Activated CD4-positive, alpha-beta memory T cell treated with anti-CD3 and anti-CD28 coated beads for 36 hours (primary cell): Measurements from ENCODE around the gene KAZN. TPM values are rescaled to one million over a fixed set of nuclear protein-coding genes. Genes with fewer than 3 reads are reported as not detected.
"Not testable (repeated sequence)": the region's sequence is repeated elsewhere in the genome, so short reads cannot be mapped to it uniquely, and the experiment has no call there.

Experiments
- CTCF ChIA-PET: fragments of 350-600 bp; sonication (Branson Sonifier 250); formaldehyde crosslinking; loops from one replicate; lab custom pipeline; 2021; ENCODE audit warnings: antibody characterized with exemption, inconsistent platforms; lab: Charles Lee
- POLR2A ChIA-PET: fragments of 350-600 bp; sonication (Branson Sonifier 250); formaldehyde crosslinking; loops from one replicate; lab custom pipeline; 2021; ENCODE audit warnings: antibody characterized with exemption; lab: Charles Lee
- DNase-seq: peaks from one replicate; pipeline ENCODE4 v3.0.0-alpha.2; 2020
- H3K27ac Mint-ChIP-seq: one replicate; pipeline ENCODE4 v1.8.0; 2021; ENCODE audit warnings: mixed read lengths
- H3K27me3 Mint-ChIP-seq: one replicate; pipeline ENCODE4 v1.8.0; 2021; ENCODE audit warnings: mixed read lengths
- H3K36me3 Mint-ChIP-seq: one replicate; pipeline ENCODE4 v1.8.0; 2021; ENCODE audit warnings: mixed read lengths
- H3K4me1 Mint-ChIP-seq: one replicate; pipeline ENCODE4 v1.8.0; 2021; ENCODE audit warnings: low read depth, mixed read lengths
- H3K4me3 Mint-ChIP-seq: one replicate; pipeline ENCODE4 v1.8.0; 2021; ENCODE audit warnings: mild to moderate bottlenecking, mixed read lengths
- H3K9me3 Mint-ChIP-seq: one replicate; pipeline ENCODE4 v1.8.0; 2021; ENCODE audit warnings: mixed read lengths
- intact Hi-C: fragments of 100-400 bp; cut with micrococcal nuclease; formaldehyde crosslinking; loops from one replicate; pipeline ENCODE4 v1.15.1; 2023
- total RNA-seq, 2 experiments: library from RNA; stranded (reverse); gene quantifications; one replicate each; pipeline ENCODE4 v1.2.3, GENCODE V29; 2021

KAZN gene
- total RNA-seq, 2 experiments from 2014 or later, result 0.31 to 0.33 TPM

- Mint-ChIP-seq H3K36me3 (no peaks in the 10 kb centered on the region), H3K4me1 (peaks cover 9% of the 10 kb centered on the region), H3K27me3 (peaks cover 5% of the 10 kb centered on the region), H3K9me3 (no peaks in the 10 kb centered on the region), H3K27ac (no peak overlapping the region), H3K4me3 (no peak overlapping the region)
- DNase-seq, result no peak
- ChIA-PET POLR2A (no interaction called here), CTCF (no interaction called here)
- intact Hi-C loops, result no loop called here
Measured at GRCh38 chr1:15029786-15030185, 431.3 kb downstream of the KAZN start.

GRCh38 chr1:15031251-15031933 lies 432.9 kb downstream of the KAZN start:
- ChIA-PET POLR2A (no interaction called here), CTCF (no interaction called here)
- Mint-ChIP-seq H3K27ac (no peak overlapping the region), H3K4me1 (peaks cover 9% of the 10 kb centered on the region), H3K27me3 (peaks cover 5% of the 10 kb centered on the region), H3K9me3 (no peaks in the 10 kb centered on the region), H3K36me3 (no peaks in the 10 kb centered on the region), H3K4me3 (no peak overlapping the region)
- intact Hi-C loops, result no loop called here
- DNase-seq, result no peak

GRCh38 chr1:15033264-15033663 lies 434.8 kb downstream of the KAZN start:
- no peak for DNase-seq
- Mint-ChIP-seq H3K9me3 (no peaks in the 10 kb centered on the region), H3K27me3 (peaks cover 5% of the 10 kb centered on the region), H3K27ac (no peak overlapping the region), H3K4me3 (no peak overlapping the region), H3K36me3 (no peaks in the 10 kb centered on the region), H3K4me1 (peaks cover 9% of the 10 kb centered on the region)
- POLR2A ChIA-PET, result no interaction called here
- intact Hi-C loops, result no loop called here
- CTCF ChIA-PET, result no interaction called here

GRCh38 chr1:15034656-15035055 lies 436.2 kb downstream of the KAZN start:
- intact Hi-C loops, result no loop called here
- POLR2A ChIA-PET, result no interaction called here

GRCh38 chr1:15035236-15035635 lies 436.8 kb downstream of the KAZN start:
- no peak for DNase-seq
- Mint-ChIP-seq H3K4me3 (no peak overlapping the region), H3K27me3 (peaks cover 2% of the 10 kb centered on the region), H3K9me3 (no peaks in the 10 kb centered on the region), H3K4me1 (peaks cover 9% of the 10 kb centered on the region), H3K36me3 (no peaks in the 10 kb centered on the region), H3K27ac (no peak overlapping the region)
- ChIA-PET CTCF (interaction anchor here (1.1 kb wide), 1 partner anchor 9 kb away, joined by 3 read pairs; no protein-coding TSS in a partner anchor), POLR2A (no interaction called here)
- intact Hi-C loops, result no loop called here

More at GRCh38 chr1:15034656-15035055, 436.2 kb downstream of the KAZN start:
- Mint-ChIP-seq H3K36me3 (no peaks in the 10 kb centered on the region), H3K9me3 (no peaks in the 10 kb centered on the region), H3K27ac (no peak overlapping the region), H3K27me3 (peaks cover 2% of the 10 kb centered on the region), H3K4me1 (peaks cover 9% of the 10 kb centered on the region), H3K4me3 (no peak overlapping the region)
- DNase-seq, result no peak
- CTCF ChIA-PET, result no interaction called here

GRCh38 chr1:15036101-15036500 lies 437.6 kb downstream of the KAZN start:
- Mint-ChIP-seq H3K36me3 (no peaks in the 10 kb centered on the region), H3K27ac (no peak overlapping the region), H3K4me3 (no peak overlapping the region), H3K4me1 (peaks cover 9% of the 10 kb centered on the region), H3K27me3 (peaks cover 2% of the 10 kb centered on the region), H3K9me3 (no peaks in the 10 kb centered on the region)
- intact Hi-C loops, result no loop called here
- ChIA-PET POLR2A (no interaction called here), CTCF (interaction anchor here (1.1 kb wide), 1 partner anchor 10 kb away, joined by 3 read pairs; no protein-coding TSS in a partner anchor)
- no peak for DNase-seq

- peak; percentile 31 for DNase-seq
Measured at GRCh38 chr1:15038232-15039016, 439.9 kb downstream of the KAZN start.

GRCh38 chr1:15039017-15039648 lies 440.6 kb downstream of the KAZN start:
- DNase-seq, result no peak
- Mint-ChIP-seq H3K27ac (no peak overlapping the region), H3K36me3 (no peaks in the 10 kb centered on the region), H3K27me3 (no peaks in the 10 kb centered on the region), H3K4me1 (peaks cover under 1% of the 10 kb centered on the region), H3K4me3 (no peak overlapping the region), H3K9me3 (no peaks in the 10 kb centered on the region)
- POLR2A ChIA-PET, result no interaction called here
- intact Hi-C loops, result no loop called here
- CTCF ChIA-PET, result no interaction called here

More at GRCh38 chr1:15038232-15039016, 439.9 kb downstream of the KAZN start:
- Mint-ChIP-seq H3K9me3 (no peaks in the 10 kb centered on the region), H3K27me3 (no peaks in the 10 kb centered on the region), H3K4me1 (peaks cover 7% of the 10 kb centered on the region), H3K27ac (no peak overlapping the region), H3K4me3 (no peak overlapping the region), H3K36me3 (no peaks in the 10 kb centered on the region)
- ChIA-PET CTCF (interaction anchor here (1.5 kb wide), 1 partner anchor 11 kb away, joined by 3 read pairs; no protein-coding TSS in a partner anchor), POLR2A (no interaction called here)
- intact Hi-C loops, result no loop called here

- H3K36me3 Mint-ChIP-seq, result no peaks in the 10 kb centered on the region
- intact Hi-C loops, result no loop called here
- CTCF ChIA-PET, result interaction anchor here (1.4 kb wide), 1 partner anchor 12 kb away, joined by 5 read pairs; no protein-coding TSS in a partner anchor
- H3K4me3 Mint-ChIP-seq, result no peak overlapping the region
- no peak for DNase-seq
- H3K9me3 Mint-ChIP-seq, result no peaks in the 10 kb centered on the region
- no peaks in the 10 kb centered on the region for H3K4me1 Mint-ChIP-seq
- POLR2A ChIA-PET, result no interaction called here
- no peak overlapping the region for H3K27ac Mint-ChIP-seq
- no peaks in the 10 kb centered on the region for H3K27me3 Mint-ChIP-seq
Measured at GRCh38 chr1:15039901-15040300, 441.4 kb downstream of the KAZN start.

- POLR2A ChIA-PET, H3K27me3 Mint-ChIP-seq, H3K4me3 Mint-ChIP-seq, H3K4me1 Mint-ChIP-seq, intact Hi-C loops, H3K9me3 Mint-ChIP-seq, DNase-seq, H3K27ac Mint-ChIP-seq, H3K36me3 Mint-ChIP-seq: not testable (repeated sequence)
- CTCF ChIA-PET, result interaction anchor here (1.4 kb wide), 1 partner anchor 13 kb away, joined by 5 read pairs; no protein-coding TSS in a partner anchor
Measured at GRCh38 chr1:15040685-15041084, 442.2 kb downstream of the KAZN start.

GRCh38 chr1:15042866-15043265 lies 444.4 kb downstream of the KAZN start:
- Mint-ChIP-seq H3K9me3 (no peaks in the 10 kb centered on the region), H3K4me3 (no peak overlapping the region), H3K4me1 (no peaks in the 10 kb centered on the region), H3K36me3 (no peaks in the 10 kb centered on the region), H3K27me3 (no peaks in the 10 kb centered on the region), H3K27ac (no peak overlapping the region)
- ChIA-PET CTCF (interaction anchor here (1.7 kb wide), 2 partner anchors 15 to 86 kb away, joined by 4 read pairs; no protein-coding TSS in a partner anchor), POLR2A (no interaction called here)
- no peak for DNase-seq
- intact Hi-C loops, result no loop called here

- DNase-seq, result no peak
- no peaks in the 10 kb centered on the region for H3K4me1 Mint-ChIP-seq
- POLR2A ChIA-PET, result no interaction called here
- no peak overlapping the region for H3K4me3 Mint-ChIP-seq
- H3K27me3 Mint-ChIP-seq, result no peaks in the 10 kb centered on the region
- CTCF ChIA-PET, result no interaction called here
- intact Hi-C loops, result no loop called here
- H3K9me3 Mint-ChIP-seq, result no peaks in the 10 kb centered on the region
- H3K36me3 Mint-ChIP-seq, result no peaks in the 10 kb centered on the region
- no peak overlapping the region for H3K27ac Mint-ChIP-seq
Measured at GRCh38 chr1:15043934-15044333, 445.4 kb downstream of the KAZN start.
